IMR-90 (cell line): Measurements from ENCODE around the gene ANK2. TPM values are rescaled to one million over a fixed set of nuclear protein-coding genes. Genes with fewer than 3 reads are reported as not detected.

Source experiments
- ATAC-seq: fragments of 200-7000 bp; cut with Tn5 transposase; 2 replicates; pipeline ENCODE4 v1.9.1; 2020; ENCODE audit warnings: low read depth, mild to moderate bottlenecking, moderate library complexity
- BruUV-seq: library from RNA; stranded (reverse); fragments of 400-500 nt; replicated peaks from 2 replicates; lab custom pipeline; 2021; lab: Mats Ljungman, UMichigan
- CTCF ChIA-PET: fragments of 300-600 bp; formaldehyde crosslinking; extraction: SDS; loops from one replicate; lab custom pipeline; 2021; ENCODE audit warnings: antibody characterized with exemption; lab: Yijun Ruan, JAX
- POLR2A ChIA-PET: fragments of 300-600 bp; sonication (Branson Sonifier 250); formaldehyde crosslinking; loops from one replicate; lab custom pipeline; 2022; ENCODE audit warnings: antibody characterized with exemption; ENCODE audit not compliant: unreplicated experiment; lab: Charles Lee
- DNase-seq: peaks from one replicate; pipeline ENCODE4 v3.0.0; 2013
- H2AFZ ChIP-seq: replicated peaks from 2 replicates; pipeline ENCODE3; 2013; ENCODE audit warnings: low read length, mild to moderate bottlenecking; ENCODE audit not compliant: poor library complexity
- H2AK5ac ChIP-seq: 2 replicates; pipeline ENCODE4 v1.6.1; 2013; ENCODE audit warnings: low read depth, low read length, inconsistent platforms
- H2AK9ac ChIP-seq: replicated peaks from 2 replicates; pipeline ENCODE3; 2013; ENCODE audit warnings: mild to moderate bottlenecking, low read depth, low read length, moderate library complexity; ENCODE audit not compliant: poor library complexity
- H2BK120ac ChIP-seq: 2 replicates; pipeline ENCODE4 v1.6.1; 2013; ENCODE audit warnings: low read depth, low read length, inconsistent platforms
- H2BK15ac ChIP-seq: 3 replicates; pipeline ENCODE4 v1.6.1; 2013; ENCODE audit warnings: low read depth, low read length, inconsistent platforms
- H2BK20ac ChIP-seq: 2 replicates; pipeline ENCODE4 v1.6.1; 2013; ENCODE audit warnings: low read depth, mild to moderate bottlenecking, inconsistent platforms, low read length, moderate library complexity
- H2BK5ac ChIP-seq: 2 replicates; pipeline ENCODE4 v1.6.1; 2013; ENCODE audit warnings: mild to moderate bottlenecking, low read depth, low read length, inconsistent platforms; ENCODE audit not compliant: poor library complexity, severe bottlenecking
- H3K14ac ChIP-seq: replicated peaks from 2 replicates; pipeline ENCODE4 v1.6.1; 2013; ENCODE audit warnings: low read depth, low read length, inconsistent platforms
- H3K18ac ChIP-seq: 2 replicates; pipeline ENCODE4 v1.6.1; 2013; ENCODE audit warnings: low read depth, low read length, control low read depth
- H3K23ac ChIP-seq: 2 replicates; pipeline ENCODE4 v1.6.1; 2013; ENCODE audit warnings: low read depth, low read length, inconsistent platforms
- H3K27ac ChIP-seq: 2 replicates; pipeline ENCODE4 v1.5.1; 2013; ENCODE audit warnings: mild to moderate bottlenecking, control low read depth, low read length; ENCODE audit not compliant: insufficient read depth
- H3K27me3 ChIP-seq: 2 replicates; pipeline ENCODE4 v1.6.1; 2013; ENCODE audit warnings: low read length; ENCODE audit not compliant: control insufficient read depth, insufficient read depth
- H3K36me3 ChIP-seq: 2 replicates; pipeline ENCODE4 v1.6.1; 2013; ENCODE audit warnings: low read length, mixed read lengths; ENCODE audit not compliant: control insufficient read depth, insufficient read depth
- H3K4ac ChIP-seq: 2 replicates; pipeline ENCODE4 v1.6.1; 2013; ENCODE audit warnings: low read depth, low read length, inconsistent platforms
- H3K4me1 ChIP-seq: 2 replicates; pipeline ENCODE4 v1.6.1; 2013; ENCODE audit warnings: low read length, mixed read lengths; ENCODE audit not compliant: control insufficient read depth, insufficient read depth
- H3K4me2 ChIP-seq: 2 replicates; pipeline ENCODE4 v1.6.1; 2013; ENCODE audit warnings: low read depth, mild to moderate bottlenecking, control low read depth, low read length, moderate library complexity
- H3K4me3 ChIP-seq: 2 replicates; pipeline ENCODE4 v1.5.1; 2013; ENCODE audit warnings: low read depth, mild to moderate bottlenecking, control low read depth, low read length, moderate library complexity; ENCODE audit not compliant: insufficient read depth
- H3K56ac ChIP-seq: 2 replicates; pipeline ENCODE4 v1.6.1; 2013; ENCODE audit warnings: low read length, inconsistent platforms; ENCODE audit not compliant: insufficient read depth; ENCODE audit errors: extremely low read depth
- H3K79me1 ChIP-seq, 2 experiments: 2 replicates each; pipeline ENCODE4 v1.6.1; 2013; ENCODE audit warnings: low read length in 2 of 2, inconsistent platforms in 1 of 2, low read depth in 1 of 2
- H3K9ac ChIP-seq: 2 replicates; pipeline ENCODE4 v1.6.1; 2013; ENCODE audit warnings: low read depth, low read length, control low read depth
- H3K9me1 ChIP-seq: 2 replicates; pipeline ENCODE4 v1.6.1; 2013; ENCODE audit warnings: low read length, inconsistent platforms; ENCODE audit not compliant: insufficient read depth
- H3K9me3 ChIP-seq: 2 replicates; pipeline ENCODE4 v1.6.1; 2013; ENCODE audit warnings: low read length; ENCODE audit not compliant: control insufficient read depth, insufficient read depth
- H4K20me1 ChIP-seq: 2 replicates; pipeline ENCODE4 v1.6.1; 2013; ENCODE audit warnings: low read length, inconsistent platforms; ENCODE audit not compliant: insufficient read depth
- H4K5ac ChIP-seq: 2 replicates; pipeline ENCODE4 v1.6.1; 2013; ENCODE audit warnings: mild to moderate bottlenecking, low read depth, low read length, control low read depth
- H4K8ac ChIP-seq, 2 experiments: 2 replicates each; pipeline ENCODE4 v1.6.1; 2013; ENCODE audit warnings: low read depth in 2 of 2, low read length in 2 of 2, control low read depth in 1 of 2, inconsistent platforms in 1 of 2
- H4K91ac ChIP-seq: 2 replicates; pipeline ENCODE4 v1.6.1; 2013; ENCODE audit warnings: low read depth, low read length, inconsistent platforms; ENCODE audit not compliant: insufficient read depth
- MAFK ChIP-seq: IDR thresholded peaks from 2 replicates; pipeline ENCODE4 v1.6.1; 2012; ENCODE audit warnings: low read depth, low read length, improper control_type of control experiment
- MXI1 ChIP-seq: IDR thresholded peaks from 2 replicates; pipeline ENCODE4 v1.6.1; 2012; ENCODE audit warnings: low read depth, mild to moderate bottlenecking, low read length, moderate library complexity, borderline replicate concordance
- RFX5 ChIP-seq: IDR thresholded peaks from 2 replicates; pipeline ENCODE4 v1.8.0; 2012; ENCODE audit warnings: low read depth, mild to moderate bottlenecking, low read length, moderate library complexity
- USF2 ChIP-seq: fragments of 150-350 bp; IDR thresholded peaks from 2 replicates; pipeline ENCODE4 v1.6.1; 2017; ENCODE audit warnings: mild to moderate bottlenecking, antibody characterized with exemption, low read length, low read depth
- whole genome bisulfite sequencing, 2 experiments: methylation state at CpG; one replicate each; pipeline versions ENCODE4 v1.1.5 to v1.1.7; 2013; ENCODE audit warnings: missing lambda C conversion rate in 2 of 2; ENCODE audit not compliant: insufficient read length in 1 of 2; ENCODE audit errors: extremely low coverage in 2 of 2; 5-methylcytosine and 5-hydroxymethylcytosine counted together
- dilution Hi-C: fragments of 300-500 bp; cut with HindIII; formaldehyde crosslinking; loops from one replicate; pipeline ENCODE4 v1.14.3; 2018; ENCODE audit warnings: low sequenced_read_pairs; ENCODE audit not compliant: unreplicated experiment
- in situ Hi-C: fragments of 300-500 bp; cut with MboI; formaldehyde crosslinking; loops from 3 replicates; pipeline ENCODE4 v1.14.3; 2019; ENCODE audit warnings: low sequenced_read_pairs, inconsistent platforms, mixed read lengths
- intact Hi-C: fragments of 100-400 bp; cut with micrococcal nuclease; formaldehyde crosslinking; loops from 2 replicates; pipeline ENCODE4 v1.10.0; 2022
- polyA plus RNA-seq, 3 experiments: library from polyadenylated mRNA; depleted of rRNA; stranded (reverse); fragments of >200 nt; gene quantifications; 2 replicates each; pipeline ENCODE4 v1.2.3, GENCODE V29; 2012; ENCODE audit warnings: low replicate concordance in 1 of 3
- total RNA-seq: library from RNA; depleted of rRNA; stranded (reverse); fragments of >200 nt; gene quantifications from 2 replicates; pipeline ENCODE4 v1.2.3, GENCODE V29; 2012

Gene ANK2
- total and polyA plus RNA-seq, 2 of the 4 experiments (the other 2 are of a cell fraction), result 0.82 to 6.6 TPM

- no peak overlapping the region for H3K18ac ChIP-seq
Measured at GRCh38 chr4:113051361-113051760, 1.9 kb downstream of the ANK2 start.

More at GRCh38 chr4:113051361-113051760, 1.9 kb downstream of the ANK2 start:
- WGBS, 2 experiments, result no CpG with 5 or more reads among the region's 2 CpGs
- no peaks in the 10 kb centered on the region for H4K20me1 ChIP-seq
- no peak overlapping the region for H2BK120ac ChIP-seq
- no peak overlapping the region for H3K27ac ChIP-seq
- no peak overlapping the region for H3K4ac ChIP-seq
- H3K56ac ChIP-seq, result no peak overlapping the region
- no peaks in the 10 kb centered on the region; the same call in 1 of the 2 replicates for H3K27me3 ChIP-seq
- no peak overlapping the region for H3K14ac ChIP-seq
- DNase-seq (no peak), ATAC-seq (no peak)
- in situ Hi-C loops (no loop called here), intact Hi-C loops (no loop called here), dilution Hi-C loops (no loop called here)
- no TSS peak for BruUV-seq
- no peak overlapping the region for H4K91ac ChIP-seq
- TF ChIP-seq MAFK (no peak), RFX5 (no peak), MXI1 (no peak), USF2 (no peak)
- no peak overlapping the region for H2AK9ac ChIP-seq
- no peaks in the 10 kb centered on the region for H3K79me1 ChIP-seq
- H3K9ac ChIP-seq, result no peak overlapping the region
- POLR2A ChIA-PET, result no interaction called here
- no peak overlapping the region for H4K5ac ChIP-seq
- no peaks in the 10 kb centered on the region for H3K9me3 ChIP-seq
- H3K4me1 ChIP-seq, result no peaks in the 10 kb centered on the region
- H4K8ac ChIP-seq, result no peak overlapping the region
- no peaks in the 10 kb centered on the region for H3K36me3 ChIP-seq
- H3K4me3 ChIP-seq, result no peak overlapping the region
- H2BK5ac ChIP-seq, result no peak overlapping the region
- no peak overlapping the region for H2AK5ac ChIP-seq
- H3K23ac ChIP-seq, result no peak overlapping the region
- H3K9me1 ChIP-seq, result no peaks in the 10 kb centered on the region
- no peak overlapping the region for H2BK20ac ChIP-seq
- H3K4me2 ChIP-seq, result no peak overlapping the region
- CTCF ChIA-PET, result no interaction called here
- no peak overlapping the region for H2AFZ ChIP-seq
- H2BK15ac ChIP-seq, result no peak overlapping the region
